ENCODE data around the gene CUEDC1.
"Not testable (repeated sequence)": the region's sequence is repeated elsewhere in the genome, so short reads cannot be mapped to it uniquely, and the experiment has no call there.

CUEDC1 gene

DNA sequence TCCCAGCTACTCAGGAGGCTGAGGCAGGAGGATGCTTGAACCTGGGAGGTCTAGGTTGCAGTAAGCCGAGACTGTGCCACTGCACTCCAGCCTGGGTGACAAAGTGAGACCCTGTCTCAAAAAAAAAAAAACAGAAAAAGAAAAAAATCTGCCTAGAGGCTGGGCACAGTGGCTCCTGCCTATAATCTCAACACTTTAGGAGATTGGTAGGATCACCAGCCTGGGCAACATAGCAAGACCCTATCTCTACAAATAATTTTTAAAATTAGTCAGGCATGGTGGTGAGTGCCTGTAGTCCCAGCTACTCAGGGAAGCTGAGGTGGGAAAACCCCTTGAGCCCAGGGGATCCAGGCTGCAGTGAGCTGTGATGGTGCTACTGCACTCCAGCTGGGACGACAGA is 17.7 kb downstream of the CUEDC1 start:
- DNase-seq: no peak

DNA sequence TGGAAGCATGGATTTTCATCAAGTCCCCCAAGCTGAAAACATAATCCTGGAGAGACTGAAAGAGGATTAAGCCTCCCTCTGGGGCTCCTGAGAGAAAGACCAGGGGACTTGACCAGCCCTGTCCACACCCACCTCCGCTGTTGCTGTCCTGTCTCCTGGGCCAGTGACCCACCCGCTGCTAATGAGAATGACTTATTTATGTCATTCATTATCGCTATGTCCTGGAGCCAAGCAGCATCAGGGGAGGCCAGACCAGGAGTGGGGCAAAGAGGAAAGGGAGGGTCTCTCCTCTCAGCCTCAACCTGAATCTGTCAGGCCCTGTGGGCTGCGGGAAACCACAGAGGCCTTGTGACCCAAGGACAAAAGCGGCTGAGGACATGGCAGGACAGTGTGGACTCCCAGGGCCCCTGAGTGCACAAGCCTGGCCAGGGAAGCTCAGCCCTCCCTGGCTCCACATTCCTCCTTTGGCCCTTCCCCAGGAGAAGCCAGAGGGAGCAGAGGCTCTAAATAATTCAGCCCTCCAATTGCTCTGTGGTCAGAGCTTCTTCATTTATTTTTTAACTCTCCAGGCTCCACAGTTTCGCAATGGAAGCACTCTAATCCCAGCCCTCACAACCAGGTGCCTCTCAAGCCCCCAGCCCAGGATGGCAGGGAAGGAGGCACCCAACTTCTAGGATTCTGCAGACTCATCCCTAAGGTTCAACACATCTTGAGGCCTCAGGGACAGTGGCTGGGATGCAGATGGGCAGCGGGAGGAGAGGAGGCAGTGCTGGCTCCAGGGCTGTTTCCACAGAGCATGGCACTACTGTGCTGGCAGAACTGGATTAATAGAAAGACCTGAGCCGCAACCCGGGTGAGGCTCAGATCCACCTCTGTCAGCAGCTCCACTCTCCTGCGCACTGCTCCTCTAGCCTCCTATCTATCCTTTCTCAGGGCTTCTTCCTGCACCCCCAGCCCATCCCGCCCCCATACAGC is 19.1 kb downstream of the CUEDC1 start:
- no peak for DNase-seq

DNA sequence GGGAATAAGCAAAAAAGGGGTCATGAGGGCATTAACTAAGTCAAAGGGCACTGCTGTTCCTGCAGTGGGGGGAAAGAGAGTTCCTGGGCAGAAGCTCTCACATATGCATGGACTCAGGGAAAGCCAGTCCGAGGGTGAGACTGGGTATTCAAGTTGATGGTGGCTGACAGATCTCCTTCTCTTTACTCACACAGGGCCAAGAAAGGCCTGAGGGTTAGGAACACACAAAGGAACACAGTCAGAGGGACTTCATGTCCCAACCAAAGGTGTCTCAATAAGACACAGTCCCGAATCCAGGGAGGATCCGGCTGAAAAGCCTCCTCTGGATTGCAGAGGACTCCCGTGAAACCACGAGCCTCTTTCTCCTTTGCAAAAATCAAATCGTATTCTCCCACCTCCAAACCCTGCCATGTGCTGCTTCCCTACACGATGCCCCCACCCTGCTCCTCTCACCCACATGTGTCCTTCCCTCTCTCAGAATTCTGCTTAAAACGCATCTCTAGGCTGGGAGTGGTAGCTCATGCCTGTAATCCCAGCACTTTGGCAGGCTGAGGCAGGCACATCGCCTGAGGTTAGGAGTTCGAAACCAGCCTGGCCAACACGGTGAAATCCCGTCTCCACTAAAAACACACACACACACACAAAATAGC is 23.6 kb downstream of the CUEDC1 start:
- DNase-seq: no peak

DNA sequence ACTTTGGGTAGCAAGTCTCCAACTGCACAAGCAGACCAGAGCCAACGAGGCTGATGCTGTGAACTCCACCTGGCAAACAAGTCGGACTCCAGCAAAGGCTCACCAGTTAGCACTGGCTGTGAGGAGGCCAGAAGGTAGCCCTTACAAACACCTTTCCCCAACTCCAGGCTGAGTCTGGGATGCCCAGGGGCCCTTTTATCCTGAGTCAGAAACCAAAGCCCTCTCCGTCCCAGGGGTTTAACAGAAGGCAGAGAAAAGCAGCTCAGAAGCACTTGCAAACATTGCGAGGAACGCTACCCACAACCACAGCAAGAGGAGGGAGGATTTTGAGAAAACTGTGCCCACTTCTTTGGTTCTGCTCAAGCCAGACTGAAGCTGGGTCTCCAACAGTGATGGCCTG is 25.0 kb downstream of the CUEDC1 start:
- DNase-seq: no peak

DNA sequence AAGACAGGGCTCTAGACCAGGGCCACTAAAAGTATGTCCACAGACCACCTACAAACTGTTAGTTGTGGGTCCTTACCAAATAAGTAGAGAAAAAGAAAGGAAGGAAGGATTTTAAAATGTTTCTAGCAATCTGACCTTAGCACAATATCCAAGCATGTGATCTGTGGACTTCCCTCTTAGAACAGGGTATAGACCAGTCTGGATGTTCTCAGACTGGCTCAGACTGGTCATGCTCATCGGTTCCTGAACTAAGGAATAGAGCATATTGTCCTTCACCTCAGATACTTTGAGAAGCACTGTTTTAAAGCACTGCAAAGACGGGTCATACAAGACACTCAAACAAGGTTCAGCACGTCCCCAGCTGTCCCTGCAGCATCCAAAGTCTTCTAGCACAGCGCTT is 25.8 kb downstream of the CUEDC1 start:
- DNase-seq: no peak

DNA sequence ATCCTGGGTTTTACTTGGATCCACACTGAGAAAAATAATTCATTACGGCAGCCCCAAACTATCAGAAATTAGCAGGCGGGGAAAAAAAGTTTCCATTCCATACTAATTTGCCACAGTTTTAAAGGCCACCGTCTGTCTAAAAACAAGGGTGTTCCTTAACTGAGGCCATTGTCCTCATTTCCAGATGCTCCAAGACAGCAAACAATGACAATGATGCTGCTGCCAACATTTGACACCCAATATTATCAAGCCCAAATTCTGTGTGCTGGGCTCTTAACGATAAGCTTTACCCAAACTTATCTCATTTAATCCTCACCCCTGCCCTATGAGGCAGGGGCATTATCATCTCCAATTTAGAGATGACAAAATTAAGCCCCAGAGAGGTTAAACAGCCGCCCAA is 26.3 kb downstream of the CUEDC1 start:
- no peak for DNase-seq

DNA sequence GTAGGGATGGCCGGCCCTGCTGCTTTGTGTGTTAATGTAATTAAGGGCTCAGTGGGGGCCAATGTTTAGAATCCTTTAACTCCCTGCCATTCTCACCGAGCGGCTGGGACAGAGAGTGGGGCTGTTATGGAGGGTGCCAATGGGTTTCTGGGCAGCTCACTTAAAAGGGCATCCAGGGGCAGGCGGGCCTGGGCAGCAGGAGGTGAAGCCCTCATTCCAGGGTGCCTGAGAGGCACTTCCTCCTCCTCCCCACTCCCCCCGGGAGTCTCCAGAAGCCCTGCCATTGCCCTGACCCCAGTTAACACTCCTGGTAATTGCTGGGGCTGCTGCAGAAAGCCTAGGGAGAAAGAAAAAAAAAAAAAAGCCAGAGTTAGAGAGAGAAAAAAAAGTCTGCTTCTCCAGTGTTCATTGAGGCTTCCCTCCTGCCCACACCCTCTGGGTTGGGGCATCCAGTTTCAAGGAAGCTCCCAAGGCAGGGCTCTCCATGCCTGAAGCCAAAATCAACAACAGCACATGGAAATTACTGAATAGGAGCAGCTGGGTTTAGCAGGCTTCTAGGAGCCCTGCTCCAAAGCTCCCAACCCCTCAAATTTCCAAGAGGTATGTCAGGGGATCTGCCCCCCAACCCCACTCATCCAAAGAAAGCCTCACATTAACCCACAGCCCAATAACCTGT is 28.0 kb downstream of the CUEDC1 start:
- no peak for DNase-seq

DNA sequence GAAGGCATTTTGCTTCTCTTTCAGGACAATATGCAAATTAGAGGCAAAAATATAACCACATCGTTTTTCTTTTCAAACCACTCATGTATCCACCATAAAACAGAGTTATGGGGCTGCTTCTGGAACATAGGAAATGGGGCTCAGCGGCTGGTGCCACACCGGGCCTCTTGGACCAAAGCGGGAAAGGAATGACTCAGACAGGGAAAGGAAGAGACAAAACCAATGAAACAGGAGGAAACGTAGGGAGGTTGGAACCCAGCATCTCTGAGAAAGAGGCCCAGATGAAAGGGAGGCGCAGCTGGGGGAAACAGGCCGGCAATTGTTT is 28.5 kb downstream of the CUEDC1 start:
- DNase-seq: no peak

DNA sequence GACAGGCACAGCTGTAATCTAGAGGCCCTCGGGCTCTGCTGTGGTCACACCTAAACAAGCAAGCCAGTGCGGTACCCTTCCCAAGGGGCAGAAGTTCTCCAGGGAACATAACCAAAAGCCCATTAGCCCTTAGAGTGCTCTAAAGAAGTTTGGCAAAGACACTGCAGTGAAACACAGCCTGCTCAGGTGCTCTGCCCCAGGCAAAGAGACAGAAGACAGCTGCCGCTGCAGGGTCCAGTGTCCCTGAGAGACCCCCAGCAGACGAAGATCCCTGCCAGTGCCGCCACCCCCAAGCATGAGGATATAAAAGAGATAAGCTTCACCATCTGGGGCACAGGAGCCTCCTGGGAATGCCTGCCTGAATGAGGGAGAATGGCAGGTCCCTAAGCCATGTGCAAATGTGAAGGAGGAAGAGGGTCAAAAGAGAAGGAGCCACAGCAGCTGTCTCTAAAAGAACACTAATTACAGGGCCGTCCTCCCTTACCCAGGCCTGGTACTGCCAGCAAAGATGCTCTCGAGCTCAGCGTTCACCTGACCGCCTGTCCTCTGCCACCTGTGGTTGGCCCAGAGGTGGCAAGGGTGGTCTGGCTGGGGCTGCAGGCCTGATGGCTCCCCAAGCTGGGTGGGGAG is 29.7 kb downstream of the CUEDC1 start:
- no peak for DNase-seq

DNA sequence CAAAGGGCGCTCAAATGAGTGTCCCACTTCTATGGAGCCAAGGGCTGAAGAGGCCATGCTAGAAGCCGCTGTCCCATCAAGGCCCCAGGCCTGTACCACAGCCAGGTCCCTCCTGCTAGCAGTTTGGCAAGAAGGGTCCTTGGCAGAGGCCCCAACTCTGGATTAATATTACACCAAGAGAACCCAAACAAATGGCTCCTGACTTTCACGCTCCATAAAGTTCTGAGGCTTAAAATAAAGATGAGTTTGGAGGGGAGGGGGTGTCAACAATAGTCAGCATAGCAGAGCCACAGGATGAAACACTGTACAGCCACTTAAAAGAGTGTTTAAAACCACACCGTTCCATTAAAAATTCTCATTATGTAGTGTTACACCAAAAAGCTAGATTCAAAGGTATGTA is 30.5 kb downstream of the CUEDC1 start:
- DNase-seq: no peak

DNA sequence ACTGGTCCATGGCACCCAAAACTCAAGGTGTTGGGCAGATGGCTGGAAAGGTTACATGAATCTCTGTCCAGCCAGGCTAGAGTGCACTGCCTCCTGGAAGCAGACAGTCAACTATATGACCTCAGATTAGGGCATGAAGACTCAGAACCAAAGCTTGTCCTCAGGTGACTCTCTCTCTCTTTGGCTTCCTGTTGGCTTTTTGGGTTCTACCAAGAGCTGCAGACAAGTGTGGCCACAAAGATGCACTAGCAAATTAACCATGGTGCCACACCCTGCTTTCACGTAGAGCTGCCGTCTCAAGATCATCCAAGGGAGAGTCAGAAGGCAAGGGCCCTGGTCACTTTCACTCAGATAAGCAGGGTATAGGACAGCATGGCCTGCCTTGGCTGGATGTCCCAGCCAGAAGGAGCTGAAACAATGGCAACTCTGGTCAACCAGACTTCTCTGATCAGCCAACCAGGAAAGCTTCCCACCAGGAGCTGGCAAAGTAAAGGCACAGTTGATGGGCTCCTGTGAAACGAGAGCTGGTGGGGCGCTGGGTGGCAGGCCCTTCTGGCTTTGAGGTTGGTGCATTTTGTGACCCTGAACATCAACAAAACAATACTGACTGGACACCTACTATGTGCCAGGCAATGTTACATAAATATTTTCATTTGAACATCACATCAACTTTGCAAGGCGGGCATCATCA is 31.9 kb downstream of the CUEDC1 start:
- no peak for DNase-seq

DNA sequence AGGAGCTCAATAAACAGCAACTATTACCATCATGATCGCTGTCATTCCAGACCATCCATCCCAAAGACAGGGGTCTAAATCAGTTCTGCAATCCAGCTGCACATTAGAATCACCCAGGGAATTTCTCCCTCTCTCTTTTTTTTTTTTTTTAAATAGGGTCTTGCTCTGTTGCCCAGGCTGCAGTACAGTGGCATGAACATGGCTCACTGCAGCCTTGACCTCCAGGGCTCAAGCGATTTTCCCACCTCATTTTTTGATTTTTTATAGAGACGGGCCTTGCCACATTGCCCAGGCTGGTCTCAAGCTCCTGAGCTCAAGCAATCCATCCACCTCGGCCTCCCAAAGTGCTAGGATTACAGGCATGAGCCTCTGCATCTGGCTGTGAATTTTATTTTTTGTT is 32.5 kb downstream of the CUEDC1 start:
- DNase-seq: not testable (repeated sequence)

DNA sequence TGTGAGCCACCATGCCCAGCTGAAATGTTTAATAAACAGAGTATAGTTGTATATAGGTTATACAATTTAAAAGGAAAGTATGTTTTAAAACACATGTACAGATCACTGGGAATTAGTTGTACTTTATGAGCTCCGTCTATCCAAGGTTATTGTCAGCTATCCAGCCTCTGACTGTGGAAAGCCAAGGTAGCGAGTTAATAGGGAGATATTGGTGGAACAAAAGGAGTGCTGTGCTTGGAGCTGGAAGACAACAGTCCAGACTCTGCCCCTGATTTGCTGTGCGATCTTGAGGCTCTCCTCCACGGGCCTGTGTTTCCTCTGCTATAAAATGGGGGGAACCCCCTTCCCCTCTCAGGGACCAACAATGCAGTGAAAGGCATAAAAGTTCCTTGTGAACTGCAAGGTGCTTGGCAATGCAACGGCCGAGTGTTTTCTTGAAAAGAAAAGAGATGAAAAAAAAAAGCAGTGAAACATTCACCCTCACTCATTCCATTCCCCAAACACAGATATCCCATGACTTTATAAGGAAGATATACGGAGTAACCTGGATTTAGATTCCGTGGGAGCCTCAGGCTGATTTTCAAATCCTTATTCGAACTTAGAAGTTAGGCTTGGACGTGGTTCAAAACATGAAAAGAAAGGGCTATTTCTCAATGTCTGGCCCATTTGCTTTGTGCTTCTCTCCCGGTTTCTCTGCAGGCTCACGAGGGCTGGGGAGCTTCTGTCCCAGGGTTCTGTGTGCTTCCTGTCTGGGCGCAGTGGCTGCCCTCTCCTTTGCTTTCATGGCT is 34.1 kb downstream of the CUEDC1 start:
- DNase-seq: no peak

DNA sequence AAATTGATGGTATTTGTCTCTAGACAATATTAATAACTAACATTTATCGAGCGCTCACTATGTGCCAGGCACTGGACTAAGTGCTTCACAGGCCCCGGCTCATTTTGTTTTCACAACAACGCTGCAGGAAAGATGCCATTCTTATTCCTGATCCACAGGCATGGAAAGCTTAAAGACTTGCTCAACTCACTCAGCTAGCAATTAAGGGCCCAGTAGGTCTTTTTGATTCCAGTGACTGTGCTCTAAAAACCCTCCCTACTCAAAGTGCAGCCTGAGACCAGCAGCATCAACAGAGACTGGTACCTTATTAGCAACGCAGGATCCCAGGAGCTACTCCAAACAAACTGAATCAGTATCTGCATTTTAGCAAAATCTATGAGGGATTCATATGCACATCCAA is 35.3 kb downstream of the CUEDC1 start:
- DNase-seq: no peak

DNA sequence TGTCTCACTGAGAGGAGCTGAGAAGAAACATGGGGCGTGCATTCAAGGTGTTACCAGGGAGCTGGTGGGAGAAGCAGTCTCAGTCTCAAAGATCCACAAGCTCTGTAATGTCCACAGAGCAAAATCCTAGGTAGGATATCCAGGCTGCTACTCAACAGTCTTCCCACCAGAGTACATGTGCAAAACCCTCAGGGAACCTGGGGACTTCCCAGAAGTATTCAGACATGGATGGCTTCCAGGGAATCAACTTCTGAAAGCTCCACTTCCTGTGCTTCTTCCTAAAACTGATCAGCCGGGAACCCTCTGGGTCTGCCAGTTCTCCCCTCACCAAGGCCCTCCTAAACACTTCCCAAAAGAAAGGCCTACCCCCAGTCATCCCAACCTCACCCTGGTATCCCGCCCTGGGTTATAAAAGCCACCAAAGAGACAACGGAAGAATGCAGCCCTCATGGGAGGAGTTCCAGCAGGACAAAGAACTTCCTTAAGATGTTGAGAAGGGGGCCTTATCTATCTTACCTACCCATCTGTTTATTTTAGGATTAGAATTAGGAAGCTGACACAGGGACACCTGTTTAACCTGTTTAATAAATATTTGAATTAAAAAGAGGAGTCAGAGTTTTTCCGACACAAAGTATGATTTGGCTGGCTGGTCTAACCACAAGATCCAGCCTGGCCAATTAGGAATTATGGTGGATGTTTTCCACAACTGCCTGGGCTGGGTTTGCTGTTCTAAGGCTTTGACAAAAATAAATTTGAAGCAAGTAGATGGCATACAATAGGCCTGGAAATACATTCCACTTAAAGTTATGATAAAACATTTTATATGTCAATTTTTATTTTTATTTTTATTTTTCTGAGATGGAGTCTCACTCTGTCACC is 37.0 kb downstream of the CUEDC1 start:
- no peak for DNase-seq

DNA sequence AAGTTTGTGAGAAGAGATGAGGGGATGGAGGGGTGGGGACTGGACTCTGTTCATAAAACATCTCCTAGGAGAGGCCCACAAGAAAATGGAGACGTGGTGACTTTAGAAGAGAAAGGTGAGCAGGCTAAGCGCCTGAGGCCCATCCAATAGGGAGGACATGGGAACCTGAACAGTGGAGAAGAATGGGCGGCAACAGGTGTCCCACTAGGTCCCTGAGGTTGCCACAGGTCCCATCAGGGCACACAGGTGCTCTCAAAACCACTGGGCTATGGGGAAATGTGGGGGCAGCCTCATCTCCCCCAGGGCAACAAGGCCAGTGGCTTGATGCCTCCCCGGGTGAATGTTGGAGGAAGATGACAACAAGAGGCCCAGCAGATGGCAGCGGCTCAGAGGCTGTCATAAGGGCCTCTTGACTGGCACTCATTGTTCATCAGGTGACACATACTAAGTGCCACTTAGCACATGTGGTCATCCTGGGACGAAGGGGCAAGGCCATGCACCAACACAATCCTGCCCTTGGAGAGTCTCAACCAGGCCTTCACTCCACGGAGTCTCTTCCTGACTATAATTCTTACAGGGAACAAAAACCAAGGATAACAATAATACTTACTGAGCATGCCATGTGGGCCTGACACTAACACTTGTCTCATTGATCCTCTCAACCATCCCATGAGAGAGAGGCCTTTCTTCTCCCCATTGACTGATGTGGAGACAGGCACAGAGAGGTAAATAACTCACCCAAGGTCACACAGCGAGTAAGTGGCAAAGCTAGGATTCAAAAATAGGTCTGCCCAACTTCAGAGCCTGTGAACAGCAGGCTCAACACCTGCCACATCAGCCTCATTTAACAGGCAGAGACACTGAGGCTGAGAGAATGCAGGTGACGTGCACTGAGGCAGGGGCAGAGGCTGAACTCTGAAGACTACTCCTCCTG is 38.0 kb downstream of the CUEDC1 start:
- no peak for DNase-seq

DNA sequence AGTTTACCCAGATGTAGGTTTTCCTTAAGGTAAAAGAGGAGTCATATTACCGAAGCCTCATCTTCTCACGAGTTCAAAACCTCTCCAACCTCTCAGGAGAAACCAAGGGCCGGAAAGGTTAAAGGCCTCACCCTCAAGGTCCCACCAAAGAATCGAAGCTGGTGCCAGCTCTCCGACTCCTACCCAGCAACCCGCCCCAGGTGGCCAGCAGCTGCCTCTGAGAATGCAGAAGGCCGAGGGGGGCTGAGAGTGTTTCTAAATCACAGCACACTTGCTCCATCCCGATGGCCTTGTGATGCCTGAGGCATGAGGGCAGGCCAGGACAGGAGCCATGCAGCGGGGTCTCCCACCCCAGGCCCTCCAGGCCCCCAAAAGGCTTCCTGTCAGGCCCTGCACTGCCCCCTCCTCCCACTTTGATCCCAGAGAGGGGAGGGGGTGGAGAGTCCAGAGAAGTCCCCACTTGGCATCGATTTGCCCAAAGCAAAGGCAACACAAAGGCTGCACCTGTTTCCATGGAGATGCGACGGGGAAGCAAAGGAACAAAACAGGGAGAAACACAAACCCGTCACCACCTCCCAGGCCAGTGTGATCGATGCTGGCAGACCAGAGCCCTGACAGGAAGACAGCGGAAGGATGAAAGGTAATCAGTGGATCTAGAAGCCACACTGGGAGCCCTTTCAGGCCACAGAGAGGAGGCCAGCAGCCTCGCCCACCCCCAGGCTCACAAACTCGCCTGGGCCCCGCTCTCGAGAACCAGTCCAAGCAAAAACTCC is 39.0 kb downstream of the CUEDC1 start:
- no peak for DNase-seq

DNA sequence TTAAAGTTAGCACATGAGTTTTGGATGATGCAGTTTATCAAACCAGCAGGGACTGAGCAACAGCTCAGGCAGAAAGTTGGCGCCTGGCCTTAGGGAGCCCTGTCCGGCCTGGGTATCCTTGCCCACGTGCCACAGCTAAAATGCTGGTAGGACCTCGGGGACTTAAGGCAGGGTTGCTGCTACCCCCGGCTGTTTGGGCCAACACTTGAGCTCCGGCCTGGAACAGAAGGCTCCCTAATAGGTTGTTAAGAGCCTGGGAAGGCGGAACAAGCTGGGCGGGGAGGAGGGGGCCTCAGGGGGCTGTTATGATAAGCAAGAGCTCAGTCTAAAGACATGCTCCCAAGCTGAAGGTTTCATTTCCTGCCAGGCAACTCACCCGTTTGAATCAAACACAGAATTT is 39.7 kb downstream of the CUEDC1 start:
- no peak for DNase-seq

All from SIG-M5 (cell line).